NCI-H748 (cell line): ENCODE measurements around the gene HNRNPUL1.

Experiments used
- DNase-seq: peaks from one replicate; lab custom pipeline; 2025; ENCODE audit not compliant: unreplicated experiment; lab: John Stamatoyannopoulos, UW

The HNRNPUL1 gene

DNA sequence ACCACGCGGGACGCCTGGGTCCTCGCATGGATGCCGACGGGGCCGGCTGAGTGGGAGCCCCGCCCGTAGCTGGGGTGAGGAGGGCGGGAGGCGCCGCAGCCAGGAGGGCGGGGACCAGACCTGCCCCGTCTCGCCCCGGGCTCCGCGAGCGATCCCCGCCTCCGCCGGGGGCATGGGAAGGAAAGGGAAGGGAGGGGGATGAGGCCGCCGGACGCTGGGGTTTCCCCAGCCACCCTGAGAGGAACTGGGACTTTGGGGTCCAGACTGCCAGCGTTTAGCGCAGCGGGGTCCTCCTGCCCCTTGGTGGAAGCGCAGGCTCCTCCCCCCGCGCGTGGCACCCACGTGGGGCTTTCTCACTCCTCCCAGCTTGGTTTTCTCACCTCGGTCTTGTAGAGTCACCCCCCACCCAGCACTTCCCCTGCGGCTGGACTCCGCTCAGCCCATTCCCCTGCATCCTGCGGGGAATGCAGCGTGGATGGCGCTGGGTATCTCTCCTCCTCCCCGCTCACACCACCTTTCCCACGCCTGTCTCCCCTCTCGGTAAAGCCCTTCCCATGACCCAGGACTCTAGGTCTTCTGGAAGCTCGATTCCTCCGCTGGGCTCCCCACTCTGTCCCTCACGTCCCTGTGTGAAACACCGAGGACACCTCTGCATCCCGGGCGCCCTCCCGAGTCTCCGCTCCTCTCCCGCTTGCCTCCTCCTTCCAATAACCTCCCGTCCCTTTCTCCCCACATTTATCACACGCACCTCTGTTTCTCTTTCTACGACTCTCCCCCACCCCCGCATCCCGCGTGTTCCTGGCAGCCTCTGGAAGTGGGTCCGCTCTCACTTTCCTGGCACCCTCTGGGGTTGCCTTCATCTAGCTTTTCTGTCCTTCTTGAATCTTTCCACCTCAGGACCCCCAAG lies 87.4 kb downstream of the HNRNPUL1 start:
- DNase-seq, result peak; percentile 48

GRCh38 chr19:41352279-41352608 lies 88.1 kb downstream of the HNRNPUL1 start:
- no peak for DNase-seq

DNA sequence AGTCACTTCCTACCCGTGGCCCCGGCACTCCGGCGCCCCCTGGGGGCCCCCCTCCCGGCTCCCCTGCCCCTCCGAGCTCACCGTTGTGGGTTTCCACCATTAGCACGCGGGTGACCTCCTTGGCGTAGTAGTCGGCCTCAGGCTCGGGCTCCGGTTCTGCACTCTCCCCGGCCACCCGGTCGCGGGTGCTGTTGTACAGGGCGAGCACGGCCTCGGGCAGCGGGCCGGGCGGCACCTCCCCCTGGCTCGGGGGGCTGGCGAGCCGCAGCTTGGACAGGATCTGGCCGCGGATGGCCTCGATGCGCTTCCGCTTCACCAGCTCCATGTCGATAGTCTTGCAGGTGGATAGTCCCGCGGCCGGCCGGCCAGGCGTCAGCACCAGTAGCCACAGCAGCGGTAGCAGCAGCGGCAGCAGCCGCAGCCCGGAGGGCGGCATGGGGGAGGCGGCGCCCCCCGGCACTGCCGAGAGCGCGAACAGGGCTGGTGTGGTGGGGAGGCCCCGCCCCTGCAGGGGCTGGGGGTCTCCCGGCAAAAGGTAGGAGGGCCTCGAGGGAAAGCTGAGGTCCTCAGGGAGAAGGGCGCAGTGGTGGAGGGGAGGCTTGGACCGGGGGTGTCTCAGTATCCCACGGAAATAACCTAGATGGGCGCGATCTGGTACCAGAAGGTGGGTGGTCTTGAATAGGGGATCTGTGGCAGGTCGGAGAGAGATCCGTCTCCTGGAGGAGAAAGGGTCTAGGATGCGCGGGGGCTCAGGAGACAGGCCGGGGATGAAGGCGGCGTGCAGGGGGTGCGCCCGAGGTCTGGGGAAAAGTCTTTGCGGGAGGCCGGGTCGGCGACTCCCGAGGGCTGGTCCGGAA lies 88.7 kb downstream of the HNRNPUL1 start:
- peak; percentile 74 for DNase-seq

DNA sequence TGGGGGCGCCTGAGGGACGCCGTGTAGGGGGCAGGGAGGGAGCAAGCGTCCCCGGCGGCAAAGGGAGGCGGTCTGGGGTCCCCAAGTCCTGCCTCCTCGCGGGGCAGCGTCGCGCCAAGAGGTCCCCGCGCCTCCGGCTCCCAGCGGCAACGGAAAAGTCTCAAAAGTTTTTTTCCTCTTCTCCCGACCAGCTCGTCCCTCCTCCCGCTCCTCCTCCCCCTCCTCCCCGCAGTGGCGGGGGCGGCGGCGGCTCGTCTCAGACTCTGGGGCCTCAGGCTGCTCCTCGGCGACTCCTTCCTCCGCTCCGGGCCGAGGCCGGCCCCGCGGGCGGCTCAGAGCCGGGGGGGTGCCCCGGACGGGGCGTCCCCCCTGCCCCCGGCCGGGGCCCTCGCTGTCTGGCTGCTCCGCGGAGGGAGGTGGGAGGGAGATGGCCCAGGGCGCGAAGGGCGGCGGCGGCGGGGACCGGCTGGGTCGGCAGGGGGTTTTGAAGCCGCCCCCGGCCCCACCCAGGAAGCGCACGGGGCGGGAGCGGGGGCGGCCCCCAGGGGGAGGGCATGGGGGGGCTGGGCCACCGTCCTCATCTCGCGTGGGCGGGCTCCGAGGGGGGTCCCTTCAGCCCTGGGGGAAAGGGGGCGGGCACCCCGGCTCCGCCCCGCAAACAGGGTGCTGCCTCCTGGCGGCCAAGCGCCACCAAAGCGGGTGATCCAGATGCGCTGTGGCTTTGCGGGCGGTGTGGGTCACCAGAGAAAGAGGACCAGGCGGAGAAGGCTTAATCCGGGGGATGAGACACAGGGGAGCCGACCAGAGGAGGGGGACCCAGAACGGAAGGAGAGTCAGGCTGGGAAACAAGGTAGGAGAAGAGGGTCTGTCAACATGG lies 89.5 kb downstream of the HNRNPUL1 start, which contains the start of gene TGFB1:
TGFB1 (minus strand) TSS at position 457 of the 877 bp plus-strand sequence. CDS start 878 bp downstream, outside the sequence.
- peak; percentile 67 for DNase-seq

GRCh38 chr19:41354343-41354953 lies 90.3 kb downstream of the HNRNPUL1 start:
- no peak for DNase-seq

GRCh38 chr19:41355035-41355434 lies 90.9 kb downstream of the HNRNPUL1 start:
- DNase-seq, result no peak

DNA sequence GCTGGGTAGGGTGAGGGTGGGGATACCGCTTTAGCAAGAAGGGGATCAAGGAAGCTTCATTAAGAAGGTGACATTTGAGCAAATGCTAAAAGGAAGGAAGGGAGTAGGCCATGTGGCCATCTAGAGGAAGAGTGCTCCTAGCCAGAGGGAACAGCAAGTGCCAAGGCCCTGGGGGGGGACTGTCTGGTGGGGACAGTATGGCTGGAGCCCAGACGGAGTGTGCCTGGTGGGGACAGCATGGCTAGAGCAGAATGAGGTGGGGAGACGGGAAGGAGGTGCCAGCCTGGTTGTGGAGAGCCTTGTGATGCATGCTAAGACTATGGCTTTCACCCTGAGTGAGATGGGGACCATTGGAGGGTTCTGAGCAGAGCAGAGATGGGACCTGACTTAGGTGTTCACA lies 91.6 kb downstream of the HNRNPUL1 start:
- no peak for DNase-seq

DNA sequence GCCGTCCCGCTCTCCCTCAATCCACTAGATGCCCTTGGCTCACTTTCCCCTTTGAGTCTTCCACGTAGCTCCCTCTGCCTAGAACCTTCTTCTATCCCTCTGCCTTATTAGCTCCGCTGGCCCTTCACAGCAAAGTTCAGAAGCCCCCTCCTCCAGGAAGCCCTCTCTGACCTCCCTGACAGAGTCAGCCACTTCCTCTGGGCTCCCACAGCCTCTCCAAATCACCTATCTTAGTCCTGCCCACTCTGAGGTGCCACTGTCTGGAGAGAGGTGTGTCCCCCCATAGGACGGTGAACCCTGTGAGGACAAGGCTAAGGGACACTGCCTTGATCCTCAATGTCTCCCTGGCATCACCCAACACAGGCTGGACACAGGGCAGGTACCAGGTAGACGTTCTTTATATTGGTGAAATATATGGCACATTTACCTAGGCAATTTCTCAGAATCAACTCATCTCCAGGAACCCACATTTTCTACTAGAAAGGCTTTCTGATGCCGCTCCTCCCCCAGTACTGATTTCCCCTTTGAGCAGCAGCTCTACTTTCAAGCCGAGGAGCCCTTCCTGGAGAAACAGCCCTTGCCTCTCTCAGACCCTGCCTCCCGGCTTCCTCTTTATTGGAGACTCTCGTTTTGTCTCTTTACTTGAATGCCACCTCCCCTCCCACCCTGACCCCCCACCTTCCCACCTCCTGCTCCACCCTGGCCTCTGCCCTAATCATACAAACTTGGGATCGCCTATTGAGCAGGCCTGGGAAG lies 93.0 kb downstream of the HNRNPUL1 start:
- DNase-seq, result no peak
